Left hindlimb (tissue), 1 donor: Measurements from ENCODE around the gene ATP13A1.
"Not testable (repeated sequence)": the region's sequence is repeated elsewhere in the genome, so short reads cannot be mapped to it uniquely, and the experiment has no call there.

ENCODE experiments used
- DNase-seq: peaks from one replicate; pipeline ENCODE4 v3.0.0-alpha.2; 2018

ATP13A1 gene

DNA sequence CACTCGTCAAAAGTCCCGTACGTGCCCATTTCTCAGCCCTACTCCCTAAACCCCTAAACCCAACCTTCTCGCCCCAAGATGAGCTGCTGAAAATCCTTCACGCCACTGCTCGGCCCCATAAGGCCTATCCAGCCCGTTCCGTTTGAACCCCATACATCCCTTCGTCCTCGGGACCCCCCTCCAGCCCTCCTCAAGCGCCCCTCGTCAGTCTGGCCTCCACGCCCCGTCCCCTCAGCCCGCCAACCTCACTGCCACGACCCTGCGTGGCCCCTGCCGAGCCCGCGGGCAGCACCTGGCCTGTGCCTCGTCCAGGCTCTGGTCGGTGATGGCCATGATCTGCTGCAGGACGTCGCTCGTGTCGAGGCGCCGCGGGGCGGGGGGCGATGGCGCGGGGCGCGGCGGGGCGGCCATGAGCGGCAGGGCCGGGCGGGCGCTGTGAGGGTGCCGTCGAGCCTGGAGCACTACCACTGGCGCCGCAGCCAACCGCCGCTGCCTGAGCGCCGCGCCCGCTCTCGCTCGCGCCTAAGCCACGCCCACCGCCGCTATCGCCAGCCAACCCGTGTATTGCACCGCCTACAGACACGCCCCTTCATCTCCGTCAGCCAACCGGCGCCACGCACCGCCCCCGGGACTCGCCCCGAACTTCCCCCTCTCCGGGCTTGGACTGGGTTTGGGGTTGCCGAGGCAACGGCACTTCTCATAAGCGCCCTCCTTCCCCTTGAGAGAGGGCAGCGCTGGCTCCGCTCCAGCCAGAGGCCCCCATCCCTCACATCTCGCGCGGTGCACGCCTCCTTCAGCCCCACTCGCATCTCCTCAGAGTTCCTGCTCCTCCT is 45.0 kb downstream of the ATP13A1 start, which contains the start of gene PBX4:
TSS of gene PBX4 (minus strand) at position 469 of the 833 bp plus-strand sequence. CDS start at position 411, 58 bp downstream.
- peak; percentile 97 for DNase-seq

DNA sequence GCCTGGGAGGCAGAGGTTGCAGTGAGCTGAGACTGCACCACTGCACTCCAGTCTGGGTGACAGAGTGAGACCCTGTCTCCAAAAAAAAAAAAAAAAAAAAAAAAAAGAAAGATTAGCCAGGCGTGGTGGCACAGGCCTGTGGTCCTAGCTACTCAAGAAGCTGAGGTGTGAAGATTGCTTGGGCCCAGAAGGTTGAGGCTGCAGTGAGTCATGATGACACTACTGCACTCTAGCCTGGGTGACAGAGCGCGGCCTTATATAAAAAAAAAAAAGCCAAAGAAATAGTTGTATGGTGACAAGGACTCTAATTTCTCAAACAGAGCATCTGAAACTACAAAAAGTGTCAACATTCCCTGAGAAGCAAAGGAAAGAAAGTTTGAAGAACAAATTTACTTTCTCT is 48.4 kb downstream of the ATP13A1 start:
- DNase-seq, result no peak

GRCh38 chr19:19613506-19613905 is 50.0 kb downstream of the ATP13A1 start:
- no peak for DNase-seq

DNA sequence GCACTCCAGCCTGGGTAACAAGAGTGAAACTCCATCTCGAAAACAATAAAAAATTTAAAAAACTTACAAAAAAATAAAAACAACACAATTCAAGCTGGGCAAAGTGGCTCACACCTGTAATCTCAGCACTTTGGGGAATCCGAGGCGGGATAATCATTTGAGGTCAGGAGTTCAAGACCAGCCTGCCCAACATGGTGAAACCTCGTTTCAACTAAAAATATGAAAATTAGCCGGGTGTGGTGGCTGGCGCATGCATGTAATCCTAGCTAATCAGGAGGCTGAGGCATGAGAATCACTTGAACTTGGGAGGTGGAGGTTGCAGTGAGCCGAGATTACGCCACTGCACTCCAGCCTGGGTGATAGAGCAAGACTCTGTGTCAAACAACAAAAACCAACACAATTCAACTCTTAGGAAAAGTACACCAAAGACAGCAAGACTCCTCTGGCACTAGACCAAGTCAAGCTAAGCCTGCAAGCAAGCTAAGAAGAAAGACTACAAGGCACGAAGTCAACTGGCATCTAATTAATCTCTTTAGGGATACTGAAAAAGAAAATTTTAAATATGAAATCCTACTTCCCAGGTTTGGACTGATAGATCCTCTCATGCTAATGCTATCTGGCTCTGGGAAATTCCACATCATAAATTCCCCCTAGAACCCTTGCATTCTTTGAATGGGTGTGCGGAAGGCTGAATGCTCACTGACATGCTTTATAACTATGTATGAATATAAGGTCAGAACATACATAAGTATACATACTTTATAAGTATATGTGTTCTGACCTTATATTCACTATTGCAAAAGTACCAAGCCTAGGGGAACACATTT is 52.9 kb downstream of the ATP13A1 start:
- DNase-seq, result no peak

GRCh38 chr19:19606686-19607085 is 56.8 kb downstream of the ATP13A1 start:
- not testable (repeated sequence) for DNase-seq

GRCh38 chr19:19606021-19606420 is 57.5 kb downstream of the ATP13A1 start:
- no peak for DNase-seq

- DNase-seq, result no peak
These were observed 60.7 kb downstream of the ATP13A1 start for GRCh38 chr19:19602713-19603324.

- DNase-seq, result no peak
These were observed 61.3 kb downstream of the ATP13A1 start for GRCh38 chr19:19602136-19602712.

DNA sequence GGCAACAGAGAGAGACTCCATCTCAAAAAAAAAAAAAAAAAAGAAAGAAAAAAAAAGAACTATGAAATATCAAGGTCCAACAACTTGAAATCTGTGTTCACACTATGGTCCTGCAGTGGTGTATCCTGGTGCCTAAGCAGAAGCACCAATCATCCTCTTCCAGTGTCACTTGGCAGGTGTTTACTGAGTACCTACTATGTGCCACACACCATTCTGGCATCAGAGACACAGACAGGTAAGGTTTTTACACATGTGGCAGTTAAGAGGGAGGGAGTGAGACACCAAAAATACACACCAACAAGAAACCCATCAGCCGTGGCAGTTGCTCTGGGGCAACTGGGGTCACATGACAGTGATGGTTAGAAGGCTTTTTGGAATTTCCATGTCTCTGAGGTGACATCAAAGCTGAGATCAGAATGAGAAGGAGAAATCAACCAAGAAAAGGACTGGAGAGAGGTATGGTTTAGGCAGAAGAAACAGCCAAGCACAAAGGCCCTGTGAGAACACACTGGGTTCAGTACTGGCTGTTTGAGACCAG is 62.6 kb downstream of the ATP13A1 start:
- DNase-seq, result no peak

DNA sequence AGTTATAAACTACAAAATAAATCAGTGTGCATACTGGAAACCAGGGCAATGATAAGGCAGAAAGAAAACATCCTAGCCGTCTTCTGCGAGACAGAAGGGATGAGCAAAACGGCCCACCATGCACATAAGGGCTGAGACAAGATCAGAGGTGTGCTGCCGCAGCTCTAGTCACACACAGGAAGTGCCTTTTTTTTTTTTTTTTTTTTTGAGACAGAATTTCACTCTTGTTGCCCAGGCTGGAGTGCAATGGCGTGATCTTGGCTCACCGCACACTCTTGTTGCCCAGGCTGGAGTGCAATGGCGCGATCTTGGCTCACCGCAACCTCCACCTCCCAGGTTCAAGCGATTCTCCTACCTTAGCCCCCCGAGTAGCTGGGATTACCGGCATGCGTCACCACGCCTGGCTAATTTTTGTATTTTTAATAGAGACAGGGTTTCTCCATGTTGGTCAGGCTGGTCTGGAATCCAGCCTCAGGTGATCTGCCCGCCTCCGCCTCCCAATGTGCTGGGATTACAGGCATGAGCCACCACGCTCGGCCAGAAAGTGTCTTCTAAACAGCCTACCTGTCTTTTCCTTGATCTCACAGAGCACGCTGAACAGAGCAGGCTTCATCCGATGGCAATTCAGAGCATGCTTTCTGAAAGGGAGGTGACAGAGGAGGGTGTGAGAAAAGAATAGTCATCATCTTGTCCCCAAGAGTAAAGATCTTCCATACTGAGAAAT is 64.6 kb downstream of the ATP13A1 start:
- not testable (repeated sequence) for DNase-seq

GRCh38 chr19:19597809-19598306 is 65.6 kb downstream of the ATP13A1 start:
- DNase-seq, result no peak
